ENCODE measurements around the gene CASZ1. TPM values are rescaled to one million over a fixed set of nuclear protein-coding genes. Genes with fewer than 3 reads are reported as not detected.

Gene CASZ1
- total RNA-seq, 1 donor from 2014 or later = 4.0 TPM

DNA sequence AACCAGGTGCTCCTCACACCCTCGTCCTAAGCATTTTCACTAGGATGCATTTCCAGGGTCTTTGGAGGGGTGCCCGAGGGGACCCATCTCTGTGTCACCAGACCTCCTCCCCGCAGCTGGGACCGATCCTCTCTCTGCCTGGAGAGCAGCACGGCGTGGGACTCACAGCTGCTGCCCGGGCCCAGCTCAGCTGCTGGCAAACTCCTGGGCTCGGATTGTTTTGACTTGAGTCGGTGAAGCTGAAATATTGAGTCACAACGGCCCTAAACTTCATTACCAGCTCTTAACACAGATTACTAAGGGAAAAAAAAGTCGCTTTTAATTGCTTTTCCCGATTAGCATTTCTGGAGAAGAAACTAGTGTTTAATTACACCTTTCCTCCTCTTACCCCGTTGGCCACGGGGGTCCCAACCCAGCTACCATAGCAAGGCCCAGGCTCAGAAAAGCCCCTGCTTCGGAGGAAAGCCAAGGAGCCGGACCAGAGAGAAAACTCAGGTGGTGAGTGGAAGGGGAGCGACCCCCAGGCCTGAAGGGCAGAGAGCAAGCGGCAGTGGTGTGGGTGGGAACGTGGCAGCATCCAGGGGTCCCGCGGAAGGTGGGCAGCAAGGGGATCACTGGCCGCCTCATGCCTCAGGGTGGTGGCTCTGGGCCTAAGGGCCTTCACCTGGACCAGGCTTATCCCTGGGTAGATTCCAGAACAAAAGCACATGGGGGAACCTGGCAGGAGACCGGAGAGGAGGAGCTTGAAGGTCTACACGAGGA lies 41.7 kb downstream of the CASZ1 start:
- Histone ChIP-seq H3K4me3 (ENCODE audit: insufficient read depth, low read depth, low read length) (no peak overlapping the region), H3K9me3 (ENCODE audit: insufficient read depth, low read depth, low read length) (no peaks in the 10 kb centered on the region), H2AFZ (ENCODE audit: low read depth, low read length) (no peak overlapping the region), H4K20me1 (ENCODE audit: insufficient read depth, low read length) (no peaks in the 10 kb centered on the region), H3K79me2 (ENCODE audit: insufficient read depth, low read length) (no peaks in the 10 kb centered on the region), H3K4me1 (ENCODE audit: insufficient read depth, low read length) (no peaks in the 10 kb centered on the region), H3K27me3 (ENCODE audit: insufficient read depth, low read length) (peaks cover 2% of the 10 kb centered on the region), H3K9ac (ENCODE audit: low read length) (no peak overlapping the region), H3K4me2 (ENCODE audit: low read length) (no peak overlapping the region), H3K27ac (ENCODE audit: low read depth, low read length) (no peak overlapping the region), H3K36me3 (ENCODE audit: insufficient read depth, low read length) (no peaks in the 10 kb centered on the region)
- peaks cover 34% of the 10 kb centered on the region for H3K27me3 Mint-ChIP-seq (ENCODE audit: low read depth, unreplicated experiment)
- no peak overlapping the region for H3K4me3 Mint-ChIP-seq (ENCODE audit: unreplicated experiment)
- no peak for FAIRE-seq
- peak; percentile 29 for DNase-seq (ENCODE audit: low read depth)
- H3K27ac Mint-ChIP-seq (ENCODE audit: unreplicated experiment) = no peak overlapping the region
- H3K36me3 Mint-ChIP-seq (ENCODE audit: low read depth, unreplicated experiment) = no peaks in the 10 kb centered on the region
- peaks cover 3% of the 10 kb centered on the region for H3K9me3 Mint-ChIP-seq (ENCODE audit: unreplicated experiment)
- TF ChIP-seq EZH2 (IDR thresholded peaks at IDR 0.05; ENCODE audit: insufficient read depth, low read length) = no peak
- TF ChIP-seq, protein P1, sequence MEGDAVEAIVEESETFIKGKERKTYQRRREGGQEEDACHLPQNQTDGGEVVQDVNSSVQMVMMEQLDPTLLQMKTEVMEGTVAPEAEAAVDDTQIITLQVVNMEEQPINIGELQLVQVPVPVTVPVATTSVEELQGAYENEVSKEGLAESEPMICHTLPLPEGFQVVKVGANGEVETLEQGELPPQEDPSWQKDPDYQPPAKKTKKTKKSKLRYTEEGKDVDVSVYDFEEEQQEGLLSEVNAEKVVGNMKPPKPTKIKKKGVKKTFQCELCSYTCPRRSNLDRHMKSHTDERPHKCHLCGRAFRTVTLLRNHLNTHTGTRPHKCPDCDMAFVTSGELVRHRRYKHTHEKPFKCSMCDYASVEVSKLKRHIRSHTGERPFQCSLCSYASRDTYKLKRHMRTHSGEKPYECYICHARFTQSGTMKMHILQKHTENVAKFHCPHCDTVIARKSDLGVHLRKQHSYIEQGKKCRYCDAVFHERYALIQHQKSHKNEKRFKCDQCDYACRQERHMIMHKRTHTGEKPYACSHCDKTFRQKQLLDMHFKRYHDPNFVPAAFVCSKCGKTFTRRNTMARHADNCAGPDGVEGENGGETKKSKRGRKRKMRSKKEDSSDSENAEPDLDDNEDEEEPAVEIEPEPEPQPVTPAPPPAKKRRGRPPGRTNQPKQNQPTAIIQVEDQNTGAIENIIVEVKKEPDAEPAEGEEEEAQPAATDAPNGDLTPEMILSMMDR (IDR thresholded peaks at IDR 0.05; ENCODE audit: insufficient read depth, low read depth, low read length) = no peak
- no peaks in the 10 kb centered on the region for H3K4me1 Mint-ChIP-seq (ENCODE audit: low read depth, unreplicated experiment)

DNA sequence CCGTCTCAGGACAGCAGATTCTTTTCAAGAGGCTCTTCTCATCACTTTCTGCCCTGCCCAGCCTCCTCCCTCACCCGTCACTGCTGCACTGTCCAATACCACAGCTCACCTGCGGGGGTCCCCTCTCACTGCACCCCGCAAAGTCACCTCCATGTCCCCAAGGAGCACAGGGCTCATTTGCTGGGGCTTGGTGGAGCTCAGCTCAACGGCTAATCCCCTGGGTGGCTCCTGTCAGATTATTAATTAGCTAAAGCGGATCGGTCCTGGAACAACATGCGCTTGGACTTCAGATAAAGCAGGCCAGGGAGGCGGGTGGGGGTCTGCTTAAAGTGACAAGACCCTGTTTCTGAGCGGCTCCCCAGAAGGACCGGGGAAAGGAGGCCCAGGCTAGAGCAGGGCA lies 43.1 kb downstream of the CASZ1 start:
- FAIRE-seq (no peak), DNase-seq (ENCODE audit: low read depth) (no peak)
- Histone ChIP-seq H3K79me2 (ENCODE audit: insufficient read depth, low read length) (no peaks in the 10 kb centered on the region), H4K20me1 (ENCODE audit: insufficient read depth, low read length) (no peaks in the 10 kb centered on the region), H3K9me3 (ENCODE audit: insufficient read depth, low read depth, low read length) (no peaks in the 10 kb centered on the region), H2AFZ (ENCODE audit: low read depth, low read length) (no peak overlapping the region), H3K4me2 (ENCODE audit: low read length) (no peak overlapping the region), H3K4me1 (ENCODE audit: insufficient read depth, low read length) (no peaks in the 10 kb centered on the region), H3K36me3 (ENCODE audit: insufficient read depth, low read length) (no peaks in the 10 kb centered on the region), H3K27me3 (ENCODE audit: insufficient read depth, low read length) (peaks cover 2% of the 10 kb centered on the region), H3K9ac (ENCODE audit: low read length) (no peak overlapping the region), H3K27ac (ENCODE audit: low read depth, low read length) (no peak overlapping the region), H3K4me3 (ENCODE audit: insufficient read depth, low read depth, low read length) (no peak overlapping the region)
- no peak for TF ChIP-seq EZH2 (IDR thresholded peaks at IDR 0.05; ENCODE audit: insufficient read depth, low read length)
- TF ChIP-seq, protein P1 (IDR thresholded peaks at IDR 0.05; ENCODE audit: insufficient read depth, low read depth, low read length) = no peak
- Mint-ChIP-seq H3K4me3 (ENCODE audit: unreplicated experiment) (no peak overlapping the region), H3K4me1 (ENCODE audit: low read depth, unreplicated experiment) (no peaks in the 10 kb centered on the region), H3K27me3 (ENCODE audit: low read depth, unreplicated experiment) (peaks cover 31% of the 10 kb centered on the region), H3K9me3 (ENCODE audit: unreplicated experiment) (peaks cover 2% of the 10 kb centered on the region), H3K36me3 (ENCODE audit: low read depth, unreplicated experiment) (peaks cover 2% of the 10 kb centered on the region), H3K27ac (ENCODE audit: unreplicated experiment) (no peak overlapping the region)

DNA sequence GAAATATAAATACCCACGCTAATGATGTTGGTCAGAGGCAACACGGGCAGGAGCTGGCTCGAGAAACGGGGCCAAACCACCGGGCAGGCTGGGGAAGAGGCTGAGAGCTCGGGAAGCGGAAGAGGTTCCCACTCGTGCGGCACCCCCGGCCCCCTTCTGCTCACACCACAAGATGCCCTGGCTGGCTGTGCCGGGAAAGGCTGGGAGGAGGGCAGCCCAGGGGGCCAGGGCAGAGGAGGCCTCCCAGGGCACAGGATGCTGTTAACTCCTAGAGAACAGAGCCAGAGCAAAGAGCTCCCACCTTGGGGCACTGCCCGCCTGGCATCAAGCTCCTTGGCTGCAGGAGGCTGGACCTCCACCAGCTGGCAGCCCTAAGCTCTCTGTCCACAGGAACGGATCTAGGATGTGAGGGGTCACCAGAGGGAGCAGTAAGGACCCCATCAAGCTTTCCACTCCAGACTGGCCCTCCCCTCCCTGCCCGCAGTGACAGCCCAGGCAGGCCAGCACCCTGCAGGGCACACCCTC lies 44.8 kb downstream of the CASZ1 start:
- DNase-seq (ENCODE audit: low read depth) (no peak), FAIRE-seq (no peak)
- Histone ChIP-seq H3K4me1 (ENCODE audit: insufficient read depth, low read length) (no peaks in the 10 kb centered on the region), H3K4me3 (ENCODE audit: insufficient read depth, low read depth, low read length) (no peak overlapping the region), H3K4me2 (ENCODE audit: low read length) (no peak overlapping the region), H3K27me3 (ENCODE audit: insufficient read depth, low read length) (peaks cover 5% of the 10 kb centered on the region), H3K9ac (ENCODE audit: low read length) (no peak overlapping the region), H3K79me2 (ENCODE audit: insufficient read depth, low read length) (no peaks in the 10 kb centered on the region), H3K9me3 (ENCODE audit: insufficient read depth, low read depth, low read length) (no peaks in the 10 kb centered on the region), H3K27ac (ENCODE audit: low read depth, low read length) (no peak overlapping the region), H4K20me1 (ENCODE audit: insufficient read depth, low read length) (no peaks in the 10 kb centered on the region), H3K36me3 (ENCODE audit: insufficient read depth, low read length) (no peaks in the 10 kb centered on the region), H2AFZ (ENCODE audit: low read depth, low read length) (no peak overlapping the region)
- Mint-ChIP-seq H3K27ac (ENCODE audit: unreplicated experiment) (no peak overlapping the region), H3K4me1 (ENCODE audit: low read depth, unreplicated experiment) (no peaks in the 10 kb centered on the region), H3K9me3 (ENCODE audit: unreplicated experiment) (peaks cover 2% of the 10 kb centered on the region), H3K27me3 (ENCODE audit: low read depth, unreplicated experiment) (peaks cover 18% of the 10 kb centered on the region), H3K36me3 (ENCODE audit: low read depth, unreplicated experiment) (peaks cover 2% of the 10 kb centered on the region), H3K4me3 (ENCODE audit: unreplicated experiment) (no peak overlapping the region)
- TF ChIP-seq, protein P1 (IDR thresholded peaks at IDR 0.05; ENCODE audit: insufficient read depth, low read depth, low read length) = no peak
- TF ChIP-seq EZH2 (IDR thresholded peaks at IDR 0.05; ENCODE audit: insufficient read depth, low read length) = no peak
